Endothelial cell of umbilical vein (primary cell): ENCODE results near the gene IGSF23. TPM values are rescaled to one million over a fixed set of nuclear protein-coding genes. Genes with fewer than 3 reads are reported as not detected.

ENCODE experiments used
- BruUV-seq: library from RNA; stranded (reverse); fragments of 400-500 nt; replicated peaks from 2 replicates; lab custom pipeline; 2021; lab: Mats Ljungman, UMichigan
- CTCF ChIA-PET: fragments of 300-600, 350-600 bp; sonication (Branson Sonifier 250); formaldehyde crosslinking; loops from one replicate; lab custom pipeline; 2021; ENCODE audit warnings: antibody characterized with exemption, inconsistent platforms; lab: Charles Lee
- POLR2A ChIA-PET: fragments of 300-600, 350-600 bp; sonication (Branson Sonifier 250); formaldehyde crosslinking; loops from one replicate; lab custom pipeline; 2021; ENCODE audit warnings: antibody characterized with exemption, inconsistent platforms; lab: Charles Lee
- DNase-seq: peaks from one replicate; pipeline ENCODE4 v3.0.0-alpha.2; 2011; ENCODE audit warnings: low read depth, low spot score
- FAIRE-seq: peaks from 2 replicates; lab custom pipeline; 2011; peaks lifted over from hg19 to GRCh38; lab: Jason Lieb, UNC
- H2AFZ ChIP-seq: 2 replicates; pipeline ENCODE4 v1.6.0; 2012; ENCODE audit warnings: low read depth, low read length, control low read depth, inconsistent platforms
- H3K27ac ChIP-seq: 2 replicates; pipeline ENCODE4 v1.5.1; 2011; ENCODE audit warnings: low read depth, mild to moderate bottlenecking, control low read depth, low read length, moderate library complexity; ENCODE audit not compliant: insufficient read depth
- H3K27me3 ChIP-seq, 2 experiments: 2 replicates each; pipeline versions ENCODE4 v1.6.0 to v1.6.1; 2011; ENCODE audit warnings: low read length in 2 of 2, mixed read lengths in 1 of 2; ENCODE audit not compliant: control insufficient read depth in 2 of 2, insufficient read depth in 2 of 2
- H3K36me3 ChIP-seq, 2 experiments: 2 replicates in 1 of 2; 3 replicates in 1 of 2; pipeline ENCODE4 v1.5.1; 2011; ENCODE audit warnings: low read length in 2 of 2, mild to moderate bottlenecking in 1 of 2, moderate library complexity in 1 of 2; ENCODE audit not compliant: control insufficient read depth in 2 of 2, insufficient read depth in 2 of 2; ENCODE audit errors: extremely low read depth in 1 of 2
- H3K4me1 ChIP-seq: 3 replicates; pipeline ENCODE4 v1.5.1; 2011; ENCODE audit warnings: mild to moderate bottlenecking, low read length; ENCODE audit not compliant: control insufficient read depth, insufficient read depth; ENCODE audit errors: extremely low read depth
- H3K4me2 ChIP-seq: 2 replicates; pipeline ENCODE4 v1.6.1; 2011; ENCODE audit warnings: low read length, control low read depth, mixed read lengths; ENCODE audit not compliant: insufficient read depth
- H3K4me3 ChIP-seq, 3 experiments: fragments of 200-600 bp in 1 of 3; sonication (generic), shearing (Covaris generic) in 1 of 3; replicated peaks in 1 of 3; 2 replicates each; pipeline ENCODE4 v1.5.1; 2011 to 2016; ENCODE audit warnings: control low read depth in 3 of 3, low read length in 3 of 3, mild to moderate bottlenecking in 2 of 3, inconsistent platforms in 1 of 3, low read depth in 1 of 3, moderate library complexity in 1 of 3; ENCODE audit not compliant: insufficient read depth in 1 of 3
- H3K79me2 ChIP-seq: 2 replicates; pipeline ENCODE4 v1.6.0; 2012; ENCODE audit warnings: low read length, inconsistent platforms; ENCODE audit not compliant: control insufficient read depth, insufficient read depth
- H3K9ac ChIP-seq: replicated peaks from 2 replicates; pipeline ENCODE3; 2011; ENCODE audit warnings: low read length, control low read depth; ENCODE audit not compliant: insufficient read depth; ENCODE audit errors: extremely low read depth
- H3K9me1 ChIP-seq: replicated peaks from 3 replicates; pipeline ENCODE4 v1.6.0; 2011; ENCODE audit warnings: mild to moderate bottlenecking, low read length; ENCODE audit not compliant: control insufficient read depth, insufficient read depth; ENCODE audit errors: extremely low read depth
- H3K9me3 ChIP-seq: replicated peaks from 2 replicates; pipeline ENCODE4 v1.5.1; 2012; ENCODE audit warnings: low read length, inconsistent platforms; ENCODE audit not compliant: control insufficient read depth, insufficient read depth
- H4K20me1 ChIP-seq: replicated peaks from 2 replicates; pipeline ENCODE3; 2011; ENCODE audit warnings: mild to moderate bottlenecking, low read length; ENCODE audit not compliant: control insufficient read depth, insufficient read depth; ENCODE audit errors: extremely low read depth
- CTCF ChIP-seq, 2 donors: IDR thresholded peaks; 1 replicate in 1 of 2; 2 replicates in 1 of 2; pipeline ENCODE4 v1.5.1; 2011; ENCODE audit warnings: low read length in 2 of 2, mild to moderate bottlenecking in 2 of 2, moderate library complexity in 2 of 2, control low read depth in 1 of 2, inconsistent platforms in 1 of 2, low read depth in 1 of 2; ENCODE audit not compliant: insufficient read depth in 1 of 2; ENCODE audit errors: extremely low read depth in 1 of 2
- EZH2 ChIP-seq: IDR thresholded peaks from 2 replicates; pipeline ENCODE4 v1.6.1; 2012; ENCODE audit warnings: borderline replicate concordance, low read depth, mild to moderate bottlenecking, moderate library complexity, low read length, inconsistent platforms; ENCODE audit not compliant: severe bottlenecking
- FOS ChIP-seq: IDR thresholded peaks from 2 replicates; pipeline ENCODE4 v1.6.1; 2011; ENCODE audit warnings: mild to moderate bottlenecking, low read length, moderate library complexity, borderline replicate concordance; ENCODE audit not compliant: insufficient read depth
- GATA2 ChIP-seq: IDR thresholded peaks from 2 replicates; pipeline ENCODE4 v1.7.0; 2011; ENCODE audit warnings: low read depth, mild to moderate bottlenecking, moderate library complexity, mixed read lengths, low read length; ENCODE audit not compliant: insufficient read length, insufficient read depth
- JUN ChIP-seq: IDR thresholded peaks from 2 replicates; pipeline ENCODE4 v1.6.1; 2011; ENCODE audit warnings: borderline replicate concordance, low read depth; ENCODE audit not compliant: insufficient read length, insufficient read depth
- MAX ChIP-seq: IDR thresholded peaks from 2 replicates; pipeline ENCODE4 v1.6.1; 2011; ENCODE audit not compliant: insufficient read depth, insufficient read length
- MYC ChIP-seq: IDR thresholded peaks from one replicate; pipeline ENCODE4 v1.6.1; 2011; ENCODE audit warnings: mild to moderate bottlenecking, low read depth, low read length
- POLR2A ChIP-seq: IDR thresholded peaks from 2 replicates; pipeline ENCODE4 v1.6.1; 2012; ENCODE audit warnings: low read depth, mild to moderate bottlenecking, control low read depth, low read length
- POLR2AphosphoS5 ChIP-seq: IDR thresholded peaks from 2 replicates; pipeline ENCODE4 v1.6.1; 2012; ENCODE audit warnings: low read depth, mild to moderate bottlenecking, control low read depth, low read length, moderate library complexity; ENCODE audit not compliant: insufficient read depth
- dilution Hi-C: fragments of 300-500 bp; cut with MboI; formaldehyde crosslinking; loops from one replicate; pipeline ENCODE4 v1.15.0; 2019; ENCODE audit warnings: low sequenced_read_pairs; ENCODE audit not compliant: extremely low pct_ligation_motif_present
- intact Hi-C: fragments of 100-400 bp; cut with micrococcal nuclease; formaldehyde crosslinking; loops from one replicate; pipeline ENCODE4 v1.10.0; 2022
- polyA plus RNA-seq, 4 experiments: library from polyadenylated mRNA; depleted of rRNA in 3 of 4; stranded (reverse) in 3 of 4; unstranded in 1 of 4; fragments of >200 nt; gene quantifications; 2 replicates each; pipeline versions ENCODE4 v1.2.1 to v1.2.3, GENCODE V29; 2011 to 2012; ENCODE audit warnings: missing spikeins in 1 of 4
- total RNA-seq: library from RNA; stranded (reverse); gene quantifications from 2 replicates; pipeline ENCODE4 v1.2.3, GENCODE V29; 2021

The IGSF23 gene
- total and polyA plus RNA-seq, 2 donors (not counting 3 experiments of a cell fraction or from before 2014, with no cell fraction given): 0.73 TPM; not detected in 1

- dilution Hi-C loops (no loop called here), intact Hi-C loops (loop anchor here (1.0 to 5.0 kb wide), 3 partner anchors 72 to 114 kb away; no protein-coding TSS in a partner anchor)
- Histone ChIP-seq H3K4me3 (no peak overlapping the region), H3K4me2 (no peak overlapping the region), H3K27me3 (no peaks in the 10 kb centered on the region), H3K4me1 (peaks cover 11% of the 10 kb centered on the region), H3K9ac (peak overlapping the region; percentile 28), H3K9me3 (no peaks in the 10 kb centered on the region), H3K36me3 (peaks cover 0 to 2% of the 10 kb centered on the region in 2 experiments), H3K27ac (peak overlapping the region; percentile 70), H2AFZ (no peak overlapping the region), H4K20me1 (no peaks in the 10 kb centered on the region), H3K79me2 (no peaks in the 10 kb centered on the region), H3K9me1 (no peaks in the 10 kb centered on the region)
- POLR2A ChIA-PET: interaction anchor here (0.6 to 0.8 kb wide), 5 partner anchors 85 to 141 kb away, joined by 4 to 11 read pairs (median 5); no protein-coding TSS in a partner anchor
- DNase-seq (peak; percentile 97), FAIRE-seq (peak; percentile 99)
- BruUV-seq: no TSS peak
- CTCF ChIA-PET: interaction anchor here (0.7 to 1.6 kb wide), 10 partner anchors 17 to 118 kb away, joined by 3 to 21 read pairs (median 5); no protein-coding TSS in a partner anchor
- TF ChIP-seq POLR2A: no peak
- TF ChIP-seq GATA2: peak; percentile 48
- TF ChIP-seq EZH2: no peak
- no peak for TF ChIP-seq MYC
- no peak for TF ChIP-seq CTCF (IDR thresholded peaks at IDR 0.05; ENCODE audit: extremely low read depth in 1 of 2, insufficient read depth in 1 of 2, low read depth in 1 of 2, low read length in 2 of 2)
- peak; percentile 83 for TF ChIP-seq POLR2AphosphoS5
- peak; percentile 93 for TF ChIP-seq JUN
- TF ChIP-seq MAX: no peak
- TF ChIP-seq FOS: peak; percentile 77
Measured at GRCh38 chr19:44684892-44685863, 71.8 kb downstream of the IGSF23 start.
